Articular chondrocyte of knee joint (primary cell): ENCODE results near the gene TNS3. TPM values are rescaled to one million over a fixed set of nuclear protein-coding genes. Genes with fewer than 3 reads are reported as not detected.

Experiments
- total RNA-seq: library from RNA; depleted of rRNA; stranded (reverse); fragments of >200 nt; gene quantifications from 2 replicates; pipeline ENCODE4 v1.2.3, GENCODE V29; 2012

TNS3 gene
- 60.9 and 99.0 TPM in 2 replicates for total RNA-seq

GRCh38 chr7:47581804-47582763 lies at the start of gene TNS3:
TSS of gene TNS3 (minus strand) at chr7:47582111. CDS start at chr7:47439636, 142,475 bp downstream.

